ENCODE data around the gene WDR90.
"Not testable (repeated sequence)": the region's sequence is repeated elsewhere in the genome, so short reads cannot be mapped to it uniquely, and the experiment has no call there.

The WDR90 gene

DNA sequence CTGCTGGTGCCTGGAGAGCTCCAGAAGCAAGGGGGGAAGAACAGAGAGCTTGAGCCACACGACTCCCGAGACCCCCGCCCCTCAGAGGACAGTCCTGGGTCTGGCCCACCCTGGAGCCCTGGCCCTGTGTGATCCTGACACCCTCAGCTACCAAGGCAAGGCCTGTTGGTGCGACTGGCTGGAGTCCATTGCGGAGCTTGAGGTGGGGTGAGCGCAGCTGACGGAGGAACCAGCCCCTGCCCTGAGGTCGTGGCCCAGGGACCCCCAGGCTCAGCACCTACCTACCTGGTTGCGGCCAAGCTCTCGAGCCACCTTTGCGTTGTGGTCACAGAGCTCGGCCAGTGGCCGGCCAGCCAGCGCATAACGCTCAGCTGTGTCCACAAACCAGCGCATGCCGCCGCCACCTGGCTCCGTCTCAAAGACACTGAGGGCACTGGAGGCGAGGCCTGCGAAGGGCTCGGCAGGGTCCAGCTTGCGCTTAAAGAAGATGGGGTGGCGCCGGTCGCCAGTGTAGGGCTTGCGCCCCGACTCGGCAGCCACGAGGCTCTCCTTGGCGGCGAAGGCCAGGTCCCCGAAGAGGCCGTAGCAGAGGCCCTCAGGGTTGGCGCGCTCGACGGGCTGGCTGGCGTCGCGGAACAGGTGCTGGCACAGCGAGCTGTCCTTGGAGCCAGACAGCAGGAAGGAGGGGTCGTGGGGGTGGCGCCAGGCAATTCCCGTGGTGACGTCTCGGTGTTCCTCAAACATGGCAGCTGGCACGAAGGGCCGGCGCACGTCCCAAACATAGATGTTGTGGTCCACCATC, 37.5 kb downstream of the WDR90 start:
- no peak for DNase-seq (ENCODE audit: low spot score)
- TF ChIP-seq, protein P1, sequence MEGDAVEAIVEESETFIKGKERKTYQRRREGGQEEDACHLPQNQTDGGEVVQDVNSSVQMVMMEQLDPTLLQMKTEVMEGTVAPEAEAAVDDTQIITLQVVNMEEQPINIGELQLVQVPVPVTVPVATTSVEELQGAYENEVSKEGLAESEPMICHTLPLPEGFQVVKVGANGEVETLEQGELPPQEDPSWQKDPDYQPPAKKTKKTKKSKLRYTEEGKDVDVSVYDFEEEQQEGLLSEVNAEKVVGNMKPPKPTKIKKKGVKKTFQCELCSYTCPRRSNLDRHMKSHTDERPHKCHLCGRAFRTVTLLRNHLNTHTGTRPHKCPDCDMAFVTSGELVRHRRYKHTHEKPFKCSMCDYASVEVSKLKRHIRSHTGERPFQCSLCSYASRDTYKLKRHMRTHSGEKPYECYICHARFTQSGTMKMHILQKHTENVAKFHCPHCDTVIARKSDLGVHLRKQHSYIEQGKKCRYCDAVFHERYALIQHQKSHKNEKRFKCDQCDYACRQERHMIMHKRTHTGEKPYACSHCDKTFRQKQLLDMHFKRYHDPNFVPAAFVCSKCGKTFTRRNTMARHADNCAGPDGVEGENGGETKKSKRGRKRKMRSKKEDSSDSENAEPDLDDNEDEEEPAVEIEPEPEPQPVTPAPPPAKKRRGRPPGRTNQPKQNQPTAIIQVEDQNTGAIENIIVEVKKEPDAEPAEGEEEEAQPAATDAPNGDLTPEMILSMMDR (IDR thresholded peaks at IDR 0.05; ENCODE audit: extremely low read depth, insufficient read depth, missing control alignments) = no peak
- in situ Hi-C loops (cut with MboI; ENCODE audit: low pct_unique_long_range_greater_than_20kb, low sequenced_read_pairs, unreplicated experiment) = no loop called here

DNA sequence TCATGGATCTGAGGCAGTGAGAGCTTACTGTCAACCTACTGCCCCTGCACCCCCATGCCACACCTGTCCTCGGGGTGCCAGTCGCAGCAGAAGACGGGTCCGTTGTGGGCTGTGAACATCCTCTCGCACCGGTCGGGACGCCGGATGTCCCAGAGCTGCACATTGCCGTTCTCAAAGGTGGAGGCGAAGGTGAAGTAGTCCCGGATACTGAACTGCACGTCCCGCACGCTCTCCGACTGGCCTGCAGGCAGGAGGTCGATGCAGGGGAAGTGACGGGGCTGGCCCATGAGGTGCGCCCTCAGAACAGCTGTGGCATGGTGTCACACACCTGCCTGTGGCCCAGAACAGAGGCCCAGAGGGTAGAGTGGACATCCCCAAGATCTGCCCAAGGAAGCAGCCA, 38.3 kb downstream of the WDR90 start:
- in situ Hi-C loops (cut with MboI; ENCODE audit: low pct_unique_long_range_greater_than_20kb, low sequenced_read_pairs, unreplicated experiment) = no loop called here
- DNase-seq (ENCODE audit: low spot score) = no peak
- TF ChIP-seq, protein P1 (IDR thresholded peaks at IDR 0.05; ENCODE audit: extremely low read depth, insufficient read depth, missing control alignments) = no peak

DNA sequence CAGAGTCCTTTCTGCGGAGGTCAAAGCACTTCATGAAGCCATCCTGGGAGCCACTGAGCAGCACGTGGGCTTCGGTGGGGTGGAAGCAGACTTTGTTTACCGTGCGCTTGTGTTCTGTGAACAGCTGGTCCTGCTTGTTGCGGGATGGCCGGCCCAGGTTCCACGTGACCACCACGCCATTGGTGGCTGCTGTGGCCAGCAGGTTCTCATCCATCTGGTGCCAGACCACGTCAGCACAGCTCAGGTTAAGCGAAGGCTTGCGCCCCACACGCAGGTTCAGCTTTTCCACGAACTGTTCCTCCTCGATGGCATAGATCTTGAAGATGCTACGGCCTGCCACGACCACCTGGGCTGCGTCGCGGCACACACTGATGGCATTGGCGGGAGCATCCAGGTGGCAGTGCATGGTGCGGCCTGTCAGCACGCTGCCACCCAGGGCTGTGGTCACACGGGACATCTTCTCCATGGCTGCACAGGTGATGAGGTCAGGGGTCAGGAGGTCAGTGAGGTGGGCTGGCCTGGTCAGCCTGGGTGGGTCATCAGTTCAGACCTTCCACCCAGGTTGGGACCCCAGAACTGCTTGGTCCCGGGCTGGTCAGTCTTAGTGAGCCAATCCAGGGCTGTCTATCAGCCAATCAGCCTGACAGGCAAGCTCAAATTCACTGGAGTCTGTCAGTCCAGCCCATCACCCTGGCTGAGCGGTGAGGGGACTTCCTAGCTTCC, 40.2 kb downstream of the WDR90 start:
- DNase-seq (ENCODE audit: low spot score) = no peak
- TF ChIP-seq, protein P1 (IDR thresholded peaks at IDR 0.05; ENCODE audit: extremely low read depth, insufficient read depth, missing control alignments) = no peak
- in situ Hi-C loops (cut with MboI; ENCODE audit: low pct_unique_long_range_greater_than_20kb, low sequenced_read_pairs, unreplicated experiment) = no loop called here

DNA sequence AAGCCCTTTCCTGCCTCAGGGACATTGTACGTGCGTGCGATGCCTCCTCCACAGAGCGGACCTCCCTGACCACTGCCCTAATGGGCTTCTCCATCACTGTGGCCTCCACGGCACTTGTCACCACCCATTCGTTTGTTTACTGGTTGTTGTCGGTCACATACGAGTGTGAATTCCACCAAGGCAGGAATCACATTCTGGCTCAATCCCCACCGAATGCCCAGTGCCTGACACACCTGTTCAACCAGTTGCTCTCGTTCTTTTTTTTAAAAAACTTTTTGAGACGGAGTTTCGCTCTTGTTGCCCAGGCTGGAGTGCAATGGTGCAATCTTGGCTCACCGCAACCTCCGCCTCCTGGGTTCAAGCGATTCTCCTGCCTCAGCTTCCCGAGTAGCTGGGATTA, 42.1 kb downstream of the WDR90 start:
- in situ Hi-C loops (cut with MboI; ENCODE audit: low pct_unique_long_range_greater_than_20kb, low sequenced_read_pairs, unreplicated experiment); DNase-seq (ENCODE audit: low spot score): not testable (repeated sequence)

DNA sequence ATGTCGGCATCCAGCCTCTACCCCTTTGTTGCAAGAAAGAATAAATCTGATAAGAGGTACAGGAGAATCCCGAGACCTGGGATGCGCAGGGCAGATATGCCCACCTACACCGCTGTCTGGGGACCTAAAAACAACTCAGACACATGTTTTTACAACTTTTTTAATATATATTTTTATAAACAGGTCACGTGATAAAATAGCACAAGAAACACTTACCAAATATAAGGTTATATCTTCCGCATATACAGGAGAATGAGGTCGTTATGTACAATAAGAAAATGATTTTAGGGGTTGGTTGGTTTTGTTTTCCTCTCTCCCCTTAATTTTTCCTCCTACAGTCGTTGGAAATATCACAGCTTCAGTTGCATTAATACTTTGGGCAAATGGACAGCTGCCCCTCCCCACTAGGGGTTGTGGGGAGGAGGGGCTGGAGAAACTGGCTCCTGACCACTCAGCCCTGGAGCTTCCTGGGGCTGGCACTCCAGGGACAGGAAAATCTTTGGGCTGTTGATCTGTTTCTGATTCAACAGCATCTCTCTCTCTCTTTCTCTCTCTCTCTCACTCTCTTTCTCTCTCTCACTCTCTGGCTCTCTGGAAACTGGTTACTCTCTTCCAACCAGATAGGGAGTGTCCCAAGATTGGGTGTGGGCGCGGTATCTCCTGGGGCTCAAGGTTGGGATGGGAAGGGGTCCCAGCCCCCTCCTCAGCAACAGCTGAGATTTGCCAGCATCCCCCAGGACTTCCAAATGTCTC, 43.4 kb downstream of the WDR90 start:
- in situ Hi-C loops (cut with MboI; ENCODE audit: low pct_unique_long_range_greater_than_20kb, low sequenced_read_pairs, unreplicated experiment) = no loop called here
- TF ChIP-seq, protein P1 (IDR thresholded peaks at IDR 0.05; ENCODE audit: extremely low read depth, insufficient read depth, missing control alignments) = no peak

DNA sequence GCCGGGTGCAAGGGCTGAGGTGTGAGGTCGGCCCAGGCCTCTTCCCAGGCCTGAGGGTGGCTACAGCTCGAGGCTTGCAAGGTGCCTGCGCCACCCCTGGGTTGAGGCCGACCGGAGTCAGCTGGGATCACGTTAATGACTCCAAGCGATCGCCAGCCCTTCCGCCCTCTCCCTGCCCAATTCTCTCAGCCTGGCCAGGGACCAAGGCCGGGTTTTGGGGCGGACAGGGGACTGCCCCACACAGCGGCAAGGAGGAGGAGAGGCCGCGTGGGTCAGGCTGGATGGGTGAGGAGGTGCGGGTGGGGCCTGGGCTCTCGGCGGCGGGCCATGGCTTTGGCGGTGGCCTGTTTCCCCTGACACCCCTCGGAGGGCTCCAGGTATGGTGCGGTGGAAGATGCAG, 44.2 kb downstream of the WDR90 start:
- in situ Hi-C loops (cut with MboI; ENCODE audit: low pct_unique_long_range_greater_than_20kb, low sequenced_read_pairs, unreplicated experiment) = no loop called here
- DNase-seq (ENCODE audit: low spot score) = no peak
- TF ChIP-seq, protein P1 (IDR thresholded peaks at IDR 0.05; ENCODE audit: extremely low read depth, insufficient read depth, missing control alignments) = no peak

More for the DNA sequence above, 43.4 kb downstream of the WDR90 start:
- no peak for DNase-seq (ENCODE audit: low spot score)
